Stimulated activated CD4-positive, alpha-beta T cell treated with anti-CD3 and anti-CD28 coated beads, Interleukin-15, amount 100 ng/mL, for 48 hours (primary cell): Measurements from ENCODE around the gene SLC16A9.
A peak's percentile ranks its signal among the peaks of the same experiment; 100 is the strongest.

Experiments
- DNase-seq, 2 donors: peaks; one replicate each; pipeline ENCODE4 v3.0.0-alpha.2; 2020; ENCODE audit warnings: low read depth in 2 of 2

The SLC16A9 gene

DNA sequence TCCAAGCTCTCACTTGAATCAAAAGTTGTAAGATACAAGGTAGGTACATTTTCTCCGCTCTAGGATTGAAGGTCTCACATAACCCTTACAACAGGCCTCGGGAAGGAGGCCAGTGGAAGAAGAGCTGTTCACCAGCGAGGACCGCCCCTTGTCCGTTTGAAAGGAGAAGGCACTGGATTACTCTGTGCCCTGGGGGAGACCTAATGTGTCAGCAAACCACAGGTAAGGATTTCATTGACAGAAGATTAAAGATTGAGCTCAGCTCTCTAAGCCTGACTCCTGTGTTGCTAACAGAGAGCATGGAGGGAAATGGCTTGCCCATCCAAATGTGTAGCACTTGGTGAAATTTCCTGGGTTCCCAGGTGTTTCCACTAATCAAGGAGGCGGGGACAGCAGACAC, 81.2 kb downstream of the SLC16A9 start:
- DNase-seq = no peak

DNA sequence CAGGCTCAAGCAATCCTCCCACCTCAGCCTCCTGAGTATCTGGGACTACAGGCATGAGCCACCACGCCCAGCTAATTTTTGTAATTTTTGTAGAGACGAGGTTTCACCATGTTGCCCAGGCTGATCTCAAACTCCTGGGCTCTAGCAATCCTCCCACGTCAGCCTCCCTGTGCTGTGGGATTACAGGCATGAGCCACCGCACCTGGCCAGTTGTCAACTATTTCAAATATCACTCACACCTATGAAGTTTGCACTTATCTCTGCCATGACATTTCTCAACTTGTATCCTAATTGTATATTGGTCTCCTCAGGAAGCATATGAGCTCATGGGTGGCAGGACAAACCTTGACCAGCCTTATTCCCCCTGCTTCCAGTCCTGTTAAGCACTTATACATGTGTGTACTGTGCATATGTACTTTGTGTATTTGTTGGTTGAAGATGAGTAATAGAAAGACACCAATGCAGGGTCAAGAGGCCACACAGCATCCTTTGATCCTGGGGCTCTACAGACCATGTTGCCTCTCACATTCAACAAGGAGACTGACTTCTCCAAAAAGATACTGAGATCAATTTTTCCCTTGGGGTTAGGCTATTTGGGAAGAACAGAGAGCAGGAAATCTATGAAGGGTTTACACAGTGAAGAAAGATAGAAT, 82.2 kb downstream of the SLC16A9 start:
- no peak for DNase-seq

DNA sequence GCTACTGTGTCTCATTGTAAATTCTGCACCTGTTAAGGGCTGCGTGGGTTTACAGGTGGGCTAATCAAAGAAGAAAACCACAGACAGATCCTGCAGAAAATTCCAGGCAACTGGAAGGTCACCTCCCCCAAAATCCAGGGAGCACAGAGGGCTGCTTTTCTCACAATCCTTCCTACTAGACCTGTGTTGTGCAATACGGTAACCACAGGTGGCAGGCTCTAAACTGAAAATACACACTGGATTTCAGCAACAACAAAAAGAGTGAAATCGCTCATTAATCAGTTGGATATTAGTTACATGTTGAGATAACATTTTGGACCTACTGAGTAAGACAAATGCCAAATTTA, 83.2 kb downstream of the SLC16A9 start:
- DNase-seq = no peak

DNA sequence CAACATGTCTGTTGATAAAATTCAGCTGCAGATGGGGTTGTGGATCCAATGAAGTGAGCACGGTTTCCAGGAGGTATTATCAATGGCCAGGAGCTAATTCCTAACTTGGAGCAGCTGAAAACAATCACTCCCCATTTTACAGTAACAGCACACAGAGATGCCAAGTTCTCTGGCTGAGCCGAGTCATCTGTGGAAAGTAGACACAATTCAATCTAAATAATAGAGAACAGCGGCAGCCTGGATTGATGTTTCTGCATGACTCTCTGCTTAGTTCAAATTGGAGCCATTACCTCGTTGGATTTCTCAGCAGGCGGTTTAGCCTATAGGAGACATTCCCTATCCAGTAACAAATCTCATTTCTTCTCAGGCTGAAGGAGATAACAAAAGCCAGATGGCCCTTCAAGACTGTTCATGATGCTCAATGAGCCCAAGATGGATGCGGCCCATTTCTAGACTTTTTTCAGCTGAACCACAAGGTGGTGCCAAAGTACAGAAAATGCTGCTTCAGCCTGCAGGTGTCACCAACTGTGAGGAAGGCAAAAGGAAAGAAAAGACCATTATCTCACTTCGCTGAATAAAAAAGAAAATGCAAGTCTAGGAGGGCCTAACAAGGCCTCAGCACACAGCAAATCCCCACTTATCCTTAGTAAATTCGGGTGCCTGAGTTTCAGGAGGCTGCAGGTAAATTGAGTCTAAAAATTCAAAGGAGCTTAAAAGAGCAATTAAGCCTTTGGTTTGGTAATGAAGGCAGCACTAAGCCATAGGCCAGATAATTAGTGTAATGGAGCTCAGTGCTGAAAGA, 83.7 kb downstream of the SLC16A9 start:
- peak; percentile 4 to 15 for DNase-seq

DNA sequence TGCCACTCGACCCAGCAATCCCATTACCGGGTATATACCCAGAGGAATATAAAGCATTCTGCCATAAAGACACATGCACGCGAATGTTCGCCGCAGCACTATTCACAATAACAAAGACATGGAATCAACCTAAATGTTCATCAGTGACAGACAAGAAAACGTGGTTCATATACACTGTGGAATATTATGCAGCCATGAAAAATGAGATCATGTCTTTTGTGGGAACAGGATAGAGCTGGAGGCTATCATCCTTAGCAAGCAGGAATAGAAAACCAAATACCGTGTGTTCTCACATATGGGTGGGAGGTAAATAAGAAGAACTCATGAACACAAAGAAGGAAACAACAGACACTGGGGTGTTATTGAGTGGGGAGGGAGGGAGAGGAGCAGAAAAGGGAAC, 84.7 kb downstream of the SLC16A9 start:
- no peak for DNase-seq

DNA sequence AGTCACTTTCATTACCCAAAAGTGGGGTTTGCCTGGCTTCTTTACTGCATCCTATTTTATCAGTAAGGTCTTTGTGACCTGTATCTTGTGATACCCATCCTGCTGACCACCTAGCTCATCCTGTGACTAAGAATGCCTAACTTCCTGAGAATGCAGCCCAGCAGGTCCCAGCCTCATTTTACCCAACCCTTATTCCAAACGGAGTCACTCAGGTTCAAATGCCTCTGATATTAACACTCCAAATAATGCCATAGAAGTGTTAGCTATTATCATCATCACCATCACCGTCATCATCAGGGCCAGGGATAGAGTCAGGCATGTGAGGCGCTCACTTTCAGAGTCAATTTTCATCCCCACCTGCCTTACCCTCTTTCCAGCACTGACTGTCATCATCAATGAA, 85.5 kb downstream of the SLC16A9 start:
- DNase-seq = no peak

DNA sequence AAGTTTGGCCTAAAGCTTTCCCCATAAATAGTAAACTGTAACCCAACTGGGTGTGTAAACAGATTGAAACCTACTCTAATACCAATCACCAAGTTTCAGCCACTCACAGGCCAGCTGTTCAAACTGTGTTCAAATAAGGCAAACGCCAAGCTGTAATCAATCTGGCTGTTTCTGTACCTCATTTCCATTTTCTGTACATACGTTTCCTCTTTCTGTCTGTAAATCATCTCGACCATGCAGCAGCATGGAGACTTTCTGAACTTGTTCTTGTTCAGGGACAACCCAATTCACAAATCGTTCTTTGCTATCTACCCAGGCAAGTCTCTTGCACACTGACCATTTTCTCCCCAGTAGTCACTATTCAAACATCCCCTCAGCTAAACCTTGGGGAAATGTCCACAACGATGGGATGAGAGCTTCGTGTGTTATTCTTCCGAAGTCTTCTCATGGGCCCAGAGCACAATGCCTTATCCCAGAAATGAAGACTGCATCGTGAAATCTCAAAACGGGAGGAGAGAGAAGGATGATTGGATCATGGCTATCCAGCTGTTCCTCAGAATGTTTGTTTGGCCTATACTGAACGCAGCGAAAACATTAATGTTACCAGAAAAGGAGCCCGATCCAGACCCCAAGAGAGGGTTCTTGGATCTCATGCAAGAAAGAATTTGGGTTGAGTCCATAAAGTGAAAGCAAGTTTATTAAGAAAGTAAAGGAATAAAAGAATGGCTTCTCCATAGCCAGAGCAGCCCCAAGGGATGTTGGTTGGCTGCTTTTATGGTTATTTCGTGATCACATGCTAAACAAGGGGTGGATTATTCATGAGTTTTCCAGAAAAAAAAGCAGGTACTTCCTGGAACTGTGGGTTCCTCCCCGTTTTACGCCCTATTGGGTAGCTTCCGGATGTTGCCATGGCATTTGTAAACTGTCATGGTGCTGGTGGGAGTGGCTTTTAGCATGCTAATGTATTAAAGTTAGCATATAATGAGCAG, 86.2 kb downstream of the SLC16A9 start:
- no peak for DNase-seq

DNA sequence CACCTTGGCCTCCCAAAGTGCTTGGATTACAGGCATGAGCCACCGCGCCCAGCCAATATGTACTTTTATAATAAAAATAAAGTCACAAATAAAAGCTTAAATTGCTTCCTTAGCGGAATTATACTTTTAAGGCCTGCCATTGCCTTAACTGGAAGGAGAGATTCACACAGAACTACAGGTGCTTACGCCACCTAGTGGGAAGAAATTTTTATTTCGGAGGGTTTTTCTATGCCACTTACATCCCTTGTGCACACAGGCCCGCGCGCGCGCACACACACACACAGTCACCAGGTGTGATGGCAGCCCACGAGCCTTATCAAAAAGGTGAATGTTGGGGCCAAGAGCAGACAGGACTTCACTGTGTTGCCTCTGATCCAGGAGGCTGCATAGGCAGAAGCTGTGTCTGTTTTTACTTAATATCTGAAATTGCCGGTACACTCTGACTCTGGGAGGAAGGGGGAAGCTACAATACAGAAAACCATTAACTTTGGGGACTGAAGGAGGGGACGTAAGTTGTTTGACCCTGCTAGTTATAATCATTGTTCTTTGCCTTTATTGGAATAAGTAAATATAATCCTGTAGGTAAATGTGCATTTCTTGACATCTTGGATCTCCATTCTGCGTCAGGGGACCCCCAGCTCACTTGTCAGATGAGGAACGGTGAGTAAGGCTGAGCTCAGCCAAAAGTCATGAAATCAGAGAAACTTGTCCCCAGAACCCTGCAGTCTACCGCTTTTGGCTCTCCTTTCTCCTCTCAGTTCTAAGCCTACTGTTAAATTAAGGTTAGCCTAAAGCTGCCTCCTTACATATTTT, 87.1 kb downstream of the SLC16A9 start:
- peak; percentile 5 to 8 for DNase-seq

DNA sequence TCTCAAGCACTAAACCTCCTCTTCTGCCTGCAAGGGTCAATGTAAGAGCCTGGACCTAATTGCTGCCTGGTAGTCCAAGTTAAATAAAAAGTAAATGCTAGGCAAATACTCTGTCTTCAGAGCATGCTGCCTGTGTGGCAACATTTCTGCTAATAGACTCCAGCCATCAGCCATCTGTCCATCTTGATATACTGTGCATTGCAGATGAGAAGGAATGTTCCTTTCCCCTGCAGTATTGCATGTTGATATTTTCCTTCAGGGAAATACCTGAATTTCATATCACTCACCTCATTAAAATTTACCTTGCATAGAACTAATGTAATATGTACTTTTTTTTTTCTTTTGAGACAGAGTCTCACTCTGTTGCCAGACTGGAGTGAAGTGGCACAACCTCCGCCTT, 87.9 kb downstream of the SLC16A9 start:
- no peak for DNase-seq

DNA sequence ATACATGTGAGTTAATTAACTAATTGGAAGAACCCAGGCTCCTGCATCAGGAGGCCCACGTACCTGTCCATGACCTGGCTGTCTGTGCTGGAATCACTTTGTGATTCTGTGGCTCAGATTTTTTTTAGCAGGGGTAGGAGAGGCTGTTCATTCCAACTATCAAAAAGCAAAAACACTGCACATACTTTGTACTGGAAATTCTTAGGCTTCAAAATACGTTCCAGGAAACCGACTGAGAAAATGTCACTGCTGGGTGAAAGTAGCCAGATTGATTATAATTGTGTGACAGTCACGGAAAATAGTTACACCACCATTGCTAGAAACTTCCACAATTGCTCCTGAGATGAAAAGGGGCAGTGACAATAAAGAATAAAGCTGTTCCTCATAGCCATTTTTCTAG, 91.0 kb downstream of the SLC16A9 start:
- no peak for DNase-seq

DNA sequence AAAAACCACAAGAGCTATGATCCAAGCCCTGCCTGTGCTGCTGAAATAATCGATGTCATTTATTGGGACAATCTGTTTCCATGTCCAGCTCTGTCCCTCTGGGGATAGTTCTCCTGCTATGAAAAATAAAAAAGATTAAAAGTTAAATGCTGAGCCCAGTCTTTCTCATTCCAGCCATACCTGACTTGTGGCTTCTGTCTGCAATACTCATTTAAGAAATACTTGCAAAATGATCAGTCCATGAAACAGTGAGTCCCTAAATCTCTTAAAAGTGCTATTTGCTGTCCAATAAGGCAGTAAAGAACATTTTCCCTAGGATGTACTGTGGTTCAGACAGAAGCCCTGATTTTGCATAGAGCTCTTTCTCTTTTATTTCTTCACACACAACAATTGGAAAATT, 91.7 kb downstream of the SLC16A9 start:
- DNase-seq = no peak

DNA sequence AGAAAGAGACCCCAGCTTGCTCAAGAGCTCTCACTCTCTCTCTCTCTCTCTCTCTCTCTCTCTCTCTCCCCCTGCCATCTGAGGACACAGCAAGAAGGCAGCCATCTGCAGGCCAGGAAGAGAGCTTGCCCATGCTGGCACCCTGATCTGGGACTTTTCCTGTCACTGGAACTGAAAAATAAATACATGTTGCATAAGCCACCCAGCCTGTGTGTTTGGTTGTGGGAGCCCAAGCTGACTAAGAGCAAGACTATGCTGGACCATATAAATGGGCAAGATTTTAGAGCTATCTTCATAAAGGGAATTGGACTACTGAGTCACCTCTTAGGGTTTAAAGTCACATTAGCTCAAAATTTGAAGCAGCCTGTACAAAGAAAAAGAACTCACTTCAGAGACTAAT, 98.6 kb downstream of the SLC16A9 start:
- no peak for DNase-seq

DNA sequence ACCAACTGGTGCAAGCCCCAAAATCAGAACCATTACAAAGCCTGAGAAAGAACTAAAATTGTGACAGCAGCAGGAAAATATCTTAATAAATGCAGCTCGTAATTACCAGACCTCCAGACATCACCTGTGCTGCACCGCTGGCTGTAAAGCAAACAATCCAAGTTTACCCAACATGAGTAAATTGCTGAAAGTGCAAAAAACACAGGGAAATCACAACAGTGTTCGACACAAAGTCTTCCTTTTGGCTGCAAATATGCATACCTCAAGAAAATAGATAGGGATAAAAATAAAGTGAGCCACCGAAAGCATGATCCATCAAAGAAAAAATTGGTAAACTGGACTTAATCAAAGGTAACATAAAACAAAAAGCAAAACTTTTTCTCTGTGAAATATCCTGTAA, 101.7 kb downstream of the SLC16A9 start:
- DNase-seq = no peak

DNA sequence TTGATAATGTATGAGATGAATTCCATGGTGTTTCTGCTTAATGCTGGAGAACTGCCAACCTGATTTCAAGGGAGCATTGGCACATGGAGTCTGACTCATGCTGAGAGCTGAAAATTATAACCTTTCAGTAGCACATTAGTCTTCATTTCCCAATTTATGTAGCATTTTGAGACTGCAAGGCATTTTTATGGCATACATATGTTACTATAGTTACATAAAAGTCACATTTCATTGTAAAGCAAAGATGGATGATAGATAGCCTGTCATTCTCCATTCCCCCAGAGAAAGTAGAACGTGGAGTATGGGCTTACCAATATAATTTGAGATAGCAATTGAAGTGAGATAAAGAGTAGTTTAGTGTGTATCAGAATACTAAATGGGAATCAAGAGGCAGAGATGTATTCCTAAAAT, 103.1 kb downstream of the SLC16A9 start:
- no peak for DNase-seq

DNA sequence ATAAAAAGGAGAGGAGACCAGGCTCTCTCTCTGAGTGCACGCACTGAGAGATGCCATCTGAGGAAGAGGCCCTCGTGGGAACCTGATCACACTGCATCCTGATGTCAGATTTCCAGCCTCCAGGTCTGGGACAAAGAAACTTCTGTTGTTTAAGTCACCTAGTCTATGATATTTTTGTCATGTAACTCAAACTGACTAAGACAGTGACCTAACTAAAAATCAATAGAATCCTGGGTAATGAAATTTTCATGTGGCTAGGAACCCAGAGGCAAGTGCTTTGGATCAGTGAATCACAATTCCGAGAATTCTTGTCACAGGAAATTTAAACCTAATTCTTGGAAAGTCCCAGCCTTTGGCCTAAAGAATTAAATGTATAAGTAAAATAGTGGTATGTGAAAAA, 107.7 kb downstream of the SLC16A9 start:
- no peak for DNase-seq
